Gastrocnemius medialis (tissue), 4 donors: Measurements from ENCODE around the gene OR10H5.

Experiments
- POLR2A ChIP-seq, 2 donors: fragments of 450-650 bp; IDR thresholded peaks; one replicate each; pipeline ENCODE4 v1.6.1; 2017; ENCODE audit warnings: antibody characterized with exemption in 2 of 2, mild to moderate bottlenecking in 2 of 2, moderate library complexity in 2 of 2
- TF ChIP-seq, protein P1 (sequence below), 5 experiments: fragments of 450-650 bp in 3 of 5; fragments of 200-600 bp in 2 of 5; sonication (generic) in 2 of 5; IDR thresholded peaks in 4 of 5; conservative IDR thresholded peaks in 1 of 5; 1 replicate in 4 of 5; 2 replicates in 1 of 5; pipeline ENCODE4 v1.5.1; 2016 to 2019; ENCODE audit warnings: antibody characterized with exemption in 5 of 5, mild to moderate bottlenecking in 3 of 5, moderate library complexity in 3 of 5

DNA sequence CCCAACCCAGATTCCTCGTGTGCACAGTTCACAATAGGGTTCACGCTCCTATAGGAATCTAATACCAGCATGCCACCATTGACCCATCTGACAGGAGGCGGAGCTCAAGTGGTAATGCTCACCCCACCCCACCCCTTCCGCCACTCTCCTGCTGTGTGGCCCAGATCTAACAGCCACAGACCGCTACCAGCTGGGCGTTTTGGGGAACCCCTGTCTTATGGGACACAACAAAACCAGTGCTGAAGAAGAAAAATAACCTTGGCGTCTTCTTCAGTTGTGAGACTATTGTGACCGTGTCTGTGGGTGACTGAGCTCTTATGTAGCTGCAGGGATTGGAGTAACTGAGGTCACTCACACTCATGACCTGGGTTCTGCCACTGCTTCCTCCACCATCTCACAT lies 33.2 kb downstream of the OR10H5 start:
- TF ChIP-seq, protein P1, sequence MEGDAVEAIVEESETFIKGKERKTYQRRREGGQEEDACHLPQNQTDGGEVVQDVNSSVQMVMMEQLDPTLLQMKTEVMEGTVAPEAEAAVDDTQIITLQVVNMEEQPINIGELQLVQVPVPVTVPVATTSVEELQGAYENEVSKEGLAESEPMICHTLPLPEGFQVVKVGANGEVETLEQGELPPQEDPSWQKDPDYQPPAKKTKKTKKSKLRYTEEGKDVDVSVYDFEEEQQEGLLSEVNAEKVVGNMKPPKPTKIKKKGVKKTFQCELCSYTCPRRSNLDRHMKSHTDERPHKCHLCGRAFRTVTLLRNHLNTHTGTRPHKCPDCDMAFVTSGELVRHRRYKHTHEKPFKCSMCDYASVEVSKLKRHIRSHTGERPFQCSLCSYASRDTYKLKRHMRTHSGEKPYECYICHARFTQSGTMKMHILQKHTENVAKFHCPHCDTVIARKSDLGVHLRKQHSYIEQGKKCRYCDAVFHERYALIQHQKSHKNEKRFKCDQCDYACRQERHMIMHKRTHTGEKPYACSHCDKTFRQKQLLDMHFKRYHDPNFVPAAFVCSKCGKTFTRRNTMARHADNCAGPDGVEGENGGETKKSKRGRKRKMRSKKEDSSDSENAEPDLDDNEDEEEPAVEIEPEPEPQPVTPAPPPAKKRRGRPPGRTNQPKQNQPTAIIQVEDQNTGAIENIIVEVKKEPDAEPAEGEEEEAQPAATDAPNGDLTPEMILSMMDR (IDR thresholded peaks at IDR 0.05 in 4 of 5, conservative IDR thresholded peaks at IDR 0.05 in 1 of 5), result no peak
- no peak for TF ChIP-seq POLR2A (IDR thresholded peaks at IDR 0.05)
